ENCODE results near the gene UBA6. TPM values are rescaled to one million over a fixed set of nuclear protein-coding genes. Genes with fewer than 3 reads are reported as not detected.

UBA6 gene
- total and polyA plus RNA-seq, 9 of the 15 experiments (the other 6 are each of a cell fraction or from before 2014, with no cell fraction given): 22.9 to 139 (median 94.6) TPM

GRCh38 chr4:67721770-67722597 is 21.0 kb upstream of the UBA6 start (continued):
- TF ChIP-seq, protein P1, sequence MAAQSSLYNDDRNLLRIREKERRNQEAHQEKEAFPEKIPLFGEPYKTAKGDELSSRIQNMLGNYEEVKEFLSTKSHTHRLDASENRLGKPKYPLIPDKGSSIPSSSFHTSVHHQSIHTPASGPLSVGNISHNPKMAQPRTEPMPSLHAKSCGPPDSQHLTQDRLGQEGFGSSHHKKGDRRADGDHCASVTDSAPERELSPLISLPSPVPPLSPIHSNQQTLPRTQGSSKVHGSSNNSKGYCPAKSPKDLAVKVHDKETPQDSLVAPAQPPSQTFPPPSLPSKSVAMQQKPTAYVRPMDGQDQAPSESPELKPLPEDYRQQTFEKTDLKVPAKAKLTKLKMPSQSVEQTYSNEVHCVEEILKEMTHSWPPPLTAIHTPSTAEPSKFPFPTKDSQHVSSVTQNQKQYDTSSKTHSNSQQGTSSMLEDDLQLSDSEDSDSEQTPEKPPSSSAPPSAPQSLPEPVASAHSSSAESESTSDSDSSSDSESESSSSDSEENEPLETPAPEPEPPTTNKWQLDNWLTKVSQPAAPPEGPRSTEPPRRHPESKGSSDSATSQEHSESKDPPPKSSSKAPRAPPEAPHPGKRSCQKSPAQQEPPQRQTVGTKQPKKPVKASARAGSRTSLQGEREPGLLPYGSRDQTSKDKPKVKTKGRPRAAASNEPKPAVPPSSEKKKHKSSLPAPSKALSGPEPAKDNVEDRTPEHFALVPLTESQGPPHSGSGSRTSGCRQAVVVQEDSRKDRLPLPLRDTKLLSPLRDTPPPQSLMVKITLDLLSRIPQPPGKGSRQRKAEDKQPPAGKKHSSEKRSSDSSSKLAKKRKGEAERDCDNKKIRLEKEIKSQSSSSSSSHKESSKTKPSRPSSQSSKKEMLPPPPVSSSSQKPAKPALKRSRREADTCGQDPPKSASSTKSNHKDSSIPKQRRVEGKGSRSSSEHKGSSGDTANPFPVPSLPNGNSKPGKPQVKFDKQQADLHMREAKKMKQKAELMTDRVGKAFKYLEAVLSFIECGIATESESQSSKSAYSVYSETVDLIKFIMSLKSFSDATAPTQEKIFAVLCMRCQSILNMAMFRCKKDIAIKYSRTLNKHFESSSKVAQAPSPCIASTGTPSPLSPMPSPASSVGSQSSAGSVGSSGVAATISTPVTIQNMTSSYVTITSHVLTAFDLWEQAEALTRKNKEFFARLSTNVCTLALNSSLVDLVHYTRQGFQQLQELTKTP (IDR thresholded peaks at IDR 0.05; ENCODE audit: low read depth in 1 of 2, partially characterized antibody in 2 of 2): peak; percentile 9 to 82
- TF ChIP-seq RERE (CRISPR knock-in tag; IDR thresholded peaks at IDR 0.05; ENCODE audit: borderline replicate concordance) (no peak), ZNF134 (CRISPR knock-in tag; conservative IDR thresholded peaks at IDR 0.05) (peak; percentile 98), SREBF1 (IDR thresholded peaks at IDR 0.05; ENCODE audit: borderline replicate concordance, low read depth, low read length) (peak; percentile 53; the same call in 1 of the 2 replicates), ETV1 (tag; conservative IDR thresholded peaks at IDR 0.05; ENCODE audit: low read depth) (peak; percentile 100)
- TF ChIP-seq, protein P2, sequence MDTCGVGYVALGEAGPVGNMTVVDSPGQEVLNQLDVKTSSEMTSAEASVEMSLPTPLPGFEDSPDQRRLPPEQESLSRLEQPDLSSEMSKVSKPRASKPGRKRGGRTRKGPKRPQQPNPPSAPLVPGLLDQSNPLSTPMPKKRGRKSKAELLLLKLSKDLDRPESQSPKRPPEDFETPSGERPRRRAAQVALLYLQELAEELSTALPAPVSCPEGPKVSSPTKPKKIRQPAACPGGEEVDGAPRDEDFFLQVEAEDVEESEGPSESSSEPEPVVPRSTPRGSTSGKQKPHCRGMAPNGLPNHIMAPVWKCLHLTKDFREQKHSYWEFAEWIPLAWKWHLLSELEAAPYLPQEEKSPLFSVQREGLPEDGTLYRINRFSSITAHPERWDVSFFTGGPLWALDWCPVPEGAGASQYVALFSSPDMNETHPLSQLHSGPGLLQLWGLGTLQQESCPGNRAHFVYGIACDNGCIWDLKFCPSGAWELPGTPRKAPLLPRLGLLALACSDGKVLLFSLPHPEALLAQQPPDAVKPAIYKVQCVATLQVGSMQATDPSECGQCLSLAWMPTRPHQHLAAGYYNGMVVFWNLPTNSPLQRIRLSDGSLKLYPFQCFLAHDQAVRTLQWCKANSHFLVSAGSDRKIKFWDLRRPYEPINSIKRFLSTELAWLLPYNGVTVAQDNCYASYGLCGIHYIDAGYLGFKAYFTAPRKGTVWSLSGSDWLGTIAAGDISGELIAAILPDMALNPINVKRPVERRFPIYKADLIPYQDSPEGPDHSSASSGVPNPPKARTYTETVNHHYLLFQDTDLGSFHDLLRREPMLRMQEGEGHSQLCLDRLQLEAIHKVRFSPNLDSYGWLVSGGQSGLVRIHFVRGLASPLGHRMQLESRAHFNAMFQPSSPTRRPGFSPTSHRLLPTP (IDR thresholded peaks at IDR 0.05; ENCODE audit: borderline replicate concordance, extremely low read depth, insufficient read length): no peak

Data from K562 (cell line).